Panc1 (cell line): Measurements from ENCODE around the gene TNIK. TPM values are rescaled to one million over a fixed set of nuclear protein-coding genes. Genes with fewer than 3 reads are reported as not detected.

Experiments
- ATAC-seq: fragments of 200-7000 bp; cut with Tn5 transposase; 2 replicates; pipeline ENCODE4 v1.9.1; 2020; ENCODE audit warnings: mild to moderate bottlenecking, moderate library complexity
- BruUV-seq: library from RNA; stranded (reverse); fragments of 400-500 nt; replicated peaks from 2 replicates; lab custom pipeline; 2021; lab: Mats Ljungman, UMichigan
- CTCF ChIA-PET: fragments of 300-600 bp; sonication (Branson Sonifier 250); formaldehyde crosslinking; loops from one replicate; lab custom pipeline; 2022; ENCODE audit warnings: antibody characterized with exemption; lab: Charles Lee
- POLR2A ChIA-PET: fragments of 300-600 bp; sonication (Branson Sonifier 250); formaldehyde crosslinking; loops from one replicate; lab custom pipeline; 2022; ENCODE audit warnings: antibody characterized with exemption; lab: Charles Lee
- DNase-seq: peaks from one replicate; pipeline ENCODE4 v3.0.0-alpha.2; 2010; ENCODE audit warnings: low read depth, low spot score
- H3K27ac ChIP-seq: 2 replicates; pipeline ENCODE4 v1.5.1; 2011; ENCODE audit warnings: mild to moderate bottlenecking, low read length, inconsistent platforms
- H3K27me3 ChIP-seq: fragments of 200-500 bp; sonication (Bioruptor generic); 2 replicates; pipeline ENCODE4 v1.6.0; 2014; ENCODE audit warnings: low read length, inconsistent platforms; ENCODE audit not compliant: control insufficient read depth, insufficient read depth
- H3K36me3 ChIP-seq: fragments of 200-500 bp; sonication (Bioruptor generic); 2 replicates; pipeline ENCODE4 v1.5.1; 2014; ENCODE audit warnings: inconsistent platforms, mild to moderate bottlenecking, low read length, moderate library complexity; ENCODE audit not compliant: control insufficient read depth, insufficient read depth
- H3K4me1 ChIP-seq: 2 replicates; pipeline ENCODE4 v1.5.1; 2011; ENCODE audit warnings: inconsistent platforms, mild to moderate bottlenecking, low read length, moderate library complexity; ENCODE audit not compliant: control insufficient read depth, insufficient read depth
- H3K4me3 ChIP-seq, 2 experiments: 2 replicates each; pipeline ENCODE4 v1.5.1; 2011 to 2012; ENCODE audit warnings: low read depth in 2 of 2, low read length in 2 of 2, mild to moderate bottlenecking in 2 of 2, inconsistent platforms in 1 of 2, moderate library complexity in 1 of 2
- H3K9me3 ChIP-seq: fragments of 200-500 bp; sonication (Bioruptor generic); 2 replicates; pipeline ENCODE4 v1.5.1; 2014; ENCODE audit warnings: low read depth, mild to moderate bottlenecking, inconsistent platforms, low read length, moderate library complexity; ENCODE audit not compliant: control insufficient read depth, insufficient read depth
- POLR2AphosphoS5 ChIP-seq: IDR thresholded peaks from 2 replicates; pipeline ENCODE4 v1.6.1; 2012; ENCODE audit warnings: mild to moderate bottlenecking, low read depth, low read length, moderate library complexity
- REST ChIP-seq, 2 experiments: IDR thresholded peaks; 2 replicates each; pipeline ENCODE4 v1.6.1; 2011 to 2012; ENCODE audit warnings: low read depth in 2 of 2, control low read depth in 1 of 2, low read length in 1 of 2, mild to moderate bottlenecking in 1 of 2, moderate library complexity in 1 of 2; ENCODE audit not compliant: insufficient read depth in 1 of 2
- SIN3A ChIP-seq: IDR thresholded peaks from 2 replicates; pipeline ENCODE4 v1.6.1; 2012; ENCODE audit warnings: low read depth, mild to moderate bottlenecking, low read length, moderate library complexity, borderline replicate concordance; ENCODE audit not compliant: insufficient read depth
- TCF7L2 ChIP-seq: IDR thresholded peaks from 2 replicates; pipeline ENCODE4 v1.6.1; 2011; ENCODE audit warnings: mild to moderate bottlenecking, low read depth, low read length, inconsistent platforms
- in situ Hi-C: cut with HindIII; loops from 2 replicates; pipeline ENCODE4 v1.10.0; 2016; ENCODE audit warnings: low sequenced_read_pairs, low pct_unique_long_range_greater_than_20kb
- intact Hi-C: fragments of 100-400 bp; cut with micrococcal nuclease; formaldehyde crosslinking; loops from one replicate; pipeline ENCODE4 v1.10.0; 2022; ENCODE audit not compliant: unreplicated experiment
- total RNA-seq: library from RNA; stranded (reverse); gene quantifications from one replicate; pipeline ENCODE4 v1.2.1, GENCODE V29; 2021; ENCODE audit not compliant: unreplicated experiment
- TF ChIP-seq, protein P1 (sequence below): fragments of 450-650 bp; IDR thresholded peaks from 2 replicates; pipeline ENCODE4 v1.5.1; 2017; ENCODE audit warnings: mild to moderate bottlenecking

The TNIK gene
- total RNA-seq, 1 experiment from 2014 or later: 1.9 TPM

- no peaks in the 10 kb centered on the region for H3K4me1 ChIP-seq
- intact Hi-C loops (no loop called here), in situ Hi-C loops (no loop called here)
- no peaks in the 10 kb centered on the region for H3K9me3 ChIP-seq
- H3K27ac ChIP-seq: no peak overlapping the region
- DNase-seq (no peak), ATAC-seq (no peak)
- CTCF ChIA-PET: interaction anchor here (0.6 kb wide), 1 partner anchor 48 kb away, joined by 4 read pairs; the partner anchor contains the start of gene TNIK
- no TSS peak for BruUV-seq
- peaks cover 4% of the 10 kb centered on the region; the same call in 1 of the 2 replicates for H3K27me3 ChIP-seq
- no peaks in the 10 kb centered on the region for H3K36me3 ChIP-seq
- no peak overlapping the region for H3K4me3 ChIP-seq
- no peak for TF ChIP-seq TCF7L2
- no peak for TF ChIP-seq SIN3A
- no peak for TF ChIP-seq POLR2AphosphoS5
- TF ChIP-seq, protein P1, sequence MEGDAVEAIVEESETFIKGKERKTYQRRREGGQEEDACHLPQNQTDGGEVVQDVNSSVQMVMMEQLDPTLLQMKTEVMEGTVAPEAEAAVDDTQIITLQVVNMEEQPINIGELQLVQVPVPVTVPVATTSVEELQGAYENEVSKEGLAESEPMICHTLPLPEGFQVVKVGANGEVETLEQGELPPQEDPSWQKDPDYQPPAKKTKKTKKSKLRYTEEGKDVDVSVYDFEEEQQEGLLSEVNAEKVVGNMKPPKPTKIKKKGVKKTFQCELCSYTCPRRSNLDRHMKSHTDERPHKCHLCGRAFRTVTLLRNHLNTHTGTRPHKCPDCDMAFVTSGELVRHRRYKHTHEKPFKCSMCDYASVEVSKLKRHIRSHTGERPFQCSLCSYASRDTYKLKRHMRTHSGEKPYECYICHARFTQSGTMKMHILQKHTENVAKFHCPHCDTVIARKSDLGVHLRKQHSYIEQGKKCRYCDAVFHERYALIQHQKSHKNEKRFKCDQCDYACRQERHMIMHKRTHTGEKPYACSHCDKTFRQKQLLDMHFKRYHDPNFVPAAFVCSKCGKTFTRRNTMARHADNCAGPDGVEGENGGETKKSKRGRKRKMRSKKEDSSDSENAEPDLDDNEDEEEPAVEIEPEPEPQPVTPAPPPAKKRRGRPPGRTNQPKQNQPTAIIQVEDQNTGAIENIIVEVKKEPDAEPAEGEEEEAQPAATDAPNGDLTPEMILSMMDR: no peak
- no peak for TF ChIP-seq REST (IDR thresholded peaks at IDR 0.05; ENCODE audit: insufficient read depth in 1 of 2, low read depth in 2 of 2, low read length in 1 of 2)
- POLR2A ChIA-PET: no interaction called here
Measured at GRCh38 chr3:171412054-171412453, 48.2 kb downstream of the TNIK start.

DNA sequence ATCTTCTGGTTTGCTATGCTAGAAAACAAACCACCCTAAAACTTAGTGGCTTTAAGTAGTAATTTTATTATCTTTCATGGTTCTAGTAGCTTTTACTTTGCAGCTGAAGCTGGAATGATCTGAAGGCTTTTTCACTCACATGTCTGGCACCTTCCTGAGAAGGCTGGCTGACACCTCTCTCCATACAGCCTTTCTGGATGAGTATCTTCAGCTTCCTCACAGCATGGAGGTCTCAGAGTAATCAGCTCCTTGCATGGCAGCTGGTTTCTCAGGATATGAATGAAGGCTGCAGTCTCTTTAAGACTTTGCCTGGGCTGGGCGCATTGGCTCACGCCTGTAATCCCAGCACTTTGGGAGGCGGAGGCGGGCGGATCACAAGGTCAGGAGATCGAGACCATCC is 50.0 kb downstream of the TNIK start:
- H3K4me3 ChIP-seq: no peak overlapping the region
- no peaks in the 10 kb centered on the region for H3K9me3 ChIP-seq
- intact Hi-C loops (no loop called here), in situ Hi-C loops (no loop called here)
- TF ChIP-seq, protein P1: no peak
- TF ChIP-seq POLR2AphosphoS5 (no peak), SIN3A (no peak), TCF7L2 (no peak), REST (IDR thresholded peaks at IDR 0.05; ENCODE audit: insufficient read depth in 1 of 2, low read depth in 2 of 2, low read length in 1 of 2) (no peak)
- ATAC-seq (no peak), DNase-seq (no peak)
- BruUV-seq: no TSS peak
- POLR2A ChIA-PET: no interaction called here
- H3K27ac ChIP-seq: no peak overlapping the region
- no peaks in the 10 kb centered on the region for H3K36me3 ChIP-seq
- H3K27me3 ChIP-seq: peaks cover 2% of the 10 kb centered on the region; the same call in 1 of the 2 replicates
- H3K4me1 ChIP-seq: no peaks in the 10 kb centered on the region
- CTCF ChIA-PET: no interaction called here
